Activated CD4-positive, alpha-beta T cell treated with anti-CD3 and anti-CD28 coated beads, Interleukin-2, amount 50 U/mL, for 24 hours (primary cell): ENCODE measurements around the gene AGFG2.
"Not testable (repeated sequence)": the region's sequence is repeated elsewhere in the genome, so short reads cannot be mapped to it uniquely, and the experiment has no call there.

ENCODE experiments used
- DNase-seq, 2 donors: peaks; one replicate each; pipeline ENCODE4 v3.0.0-alpha.2; 2020; ENCODE audit warnings: low read depth in 1 of 2, low spot score in 1 of 2

Gene AGFG2, protein sequence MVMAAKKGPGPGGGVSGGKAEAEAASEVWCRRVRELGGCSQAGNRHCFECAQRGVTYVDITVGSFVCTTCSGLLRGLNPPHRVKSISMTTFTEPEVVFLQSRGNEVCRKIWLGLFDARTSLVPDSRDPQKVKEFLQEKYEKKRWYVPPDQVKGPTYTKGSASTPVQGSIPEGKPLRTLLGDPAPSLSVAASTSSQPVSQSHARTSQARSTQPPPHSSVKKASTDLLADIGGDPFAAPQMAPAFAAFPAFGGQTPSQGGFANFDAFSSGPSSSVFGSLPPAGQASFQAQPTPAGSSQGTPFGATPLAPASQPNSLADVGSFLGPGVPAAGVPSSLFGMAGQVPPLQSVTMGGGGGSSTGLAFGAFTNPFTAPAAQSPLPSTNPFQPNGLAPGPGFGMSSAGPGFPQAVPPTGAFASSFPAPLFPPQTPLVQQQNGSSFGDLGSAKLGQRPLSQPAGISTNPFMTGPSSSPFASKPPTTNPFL

DNA sequence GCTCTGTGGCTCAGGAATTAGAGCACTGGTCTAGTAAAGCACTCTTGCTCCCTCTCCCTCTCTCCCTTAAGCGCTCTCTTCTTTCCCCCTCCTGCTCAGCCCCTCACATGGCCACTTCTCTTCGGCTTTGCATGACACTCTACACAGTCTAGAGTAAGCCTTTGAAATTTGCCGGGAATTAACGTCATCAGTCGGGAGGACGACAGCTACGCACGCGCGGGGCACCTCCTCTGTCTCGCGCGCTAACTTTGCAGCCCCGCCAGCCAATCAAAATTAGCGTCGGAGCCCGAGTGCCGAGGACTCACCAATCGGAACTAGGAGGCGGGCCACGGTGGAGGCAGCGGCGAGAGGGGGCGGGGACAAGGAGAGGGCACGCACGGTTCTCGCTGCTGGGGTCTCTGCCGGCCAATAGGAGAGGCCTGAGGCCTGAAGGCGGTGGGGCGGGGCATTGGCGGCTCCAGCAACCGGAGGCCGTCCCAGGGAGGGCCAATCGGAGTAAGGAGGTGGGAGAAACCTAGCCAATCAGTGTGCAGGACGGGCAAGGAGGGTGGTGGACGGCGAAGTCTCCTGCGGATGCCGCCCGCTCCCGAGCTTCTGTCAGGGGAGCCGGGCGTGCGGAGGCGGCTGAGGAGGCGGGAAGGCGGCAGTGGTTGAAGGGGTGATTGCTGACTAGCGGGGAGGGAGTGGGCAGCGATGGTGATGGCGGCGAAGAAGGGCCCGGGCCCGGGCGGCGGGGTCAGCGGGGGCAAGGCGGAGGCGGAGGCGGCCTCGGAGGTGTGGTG is at the start of gene AGFG2:
Gene AGFG2, plus strand, starts transcription at position 550 of the 782 bp plus-strand sequence. Its CDS starts 144 bp downstream, at position 694.
- DNase-seq = peak; percentile 99 to 100

DNA sequence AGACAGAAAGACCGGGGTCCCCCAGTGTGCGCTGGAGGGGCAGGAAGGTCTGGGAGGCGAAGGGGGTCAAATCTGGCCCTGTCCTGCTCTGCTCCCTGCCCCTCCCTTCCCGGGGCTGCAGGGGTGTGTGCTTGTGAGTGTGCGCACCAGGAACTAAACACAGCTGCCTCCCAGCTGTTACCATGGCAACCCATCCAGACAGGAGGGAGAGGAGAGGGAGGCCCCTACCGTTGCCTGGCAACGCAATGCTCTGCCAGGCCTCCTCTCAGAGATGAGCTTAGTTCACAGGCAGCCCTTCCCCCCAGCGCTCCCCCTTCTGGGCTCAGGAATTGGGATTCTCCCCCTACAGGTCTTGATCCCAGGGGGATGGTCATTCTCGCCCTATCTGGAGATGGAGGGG is 49.2 kb upstream of the AGFG2 start:
- no peak for DNase-seq

DNA sequence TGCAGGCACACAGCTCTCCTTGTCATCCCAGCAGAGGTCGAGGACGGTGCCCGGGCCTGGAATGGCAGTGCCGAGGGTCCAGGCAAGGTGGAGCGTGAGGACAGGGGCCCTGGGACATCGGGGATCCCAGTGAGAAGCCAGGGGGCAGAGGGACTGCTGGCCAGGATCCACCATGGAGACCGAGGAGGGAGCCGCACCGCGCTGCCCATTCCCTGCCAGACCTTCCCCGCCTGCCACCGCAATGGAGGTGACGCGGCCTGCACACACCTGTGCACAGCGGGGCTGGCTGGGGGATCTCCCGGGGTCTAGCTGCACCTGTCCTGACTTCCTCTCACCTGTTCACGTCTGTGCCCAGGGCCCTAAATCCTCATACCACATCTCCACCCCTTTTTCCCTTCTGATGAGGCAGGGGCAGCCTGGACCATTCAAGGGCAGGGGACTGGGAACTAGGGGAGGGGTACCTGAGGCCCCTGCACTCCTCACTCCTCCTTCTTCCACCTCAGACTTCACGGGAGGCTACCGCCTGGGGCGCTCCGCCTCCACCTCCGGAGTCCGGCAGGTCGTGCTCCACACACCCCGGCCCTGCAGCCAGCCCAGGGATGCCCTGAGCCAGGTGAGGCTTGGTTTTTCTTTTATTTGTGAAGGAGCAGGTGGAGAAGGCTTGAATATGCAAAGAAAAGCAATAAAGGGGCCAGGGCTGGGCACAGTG is 48.4 kb upstream of the AGFG2 start:
- no peak for DNase-seq

DNA sequence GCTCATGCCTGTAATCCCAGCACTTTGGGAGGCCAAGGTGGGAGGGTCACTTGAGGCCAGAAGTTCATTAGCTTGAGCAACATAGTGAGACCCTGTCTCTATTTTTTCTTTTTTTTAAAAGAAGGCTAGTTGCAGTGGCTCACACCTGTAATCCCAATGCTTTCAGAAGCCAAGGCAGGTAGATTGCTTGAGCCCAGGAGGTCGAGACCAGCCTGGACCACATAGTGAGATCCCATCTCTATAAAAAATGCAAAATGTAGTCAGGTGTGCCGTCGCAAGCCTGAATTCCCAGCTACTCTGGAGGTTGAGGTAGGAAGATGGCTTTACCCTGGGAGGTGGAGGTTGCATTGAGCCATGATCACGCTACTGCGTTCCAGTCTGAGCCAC is 47.8 kb upstream of the AGFG2 start:
- no peak for DNase-seq

DNA sequence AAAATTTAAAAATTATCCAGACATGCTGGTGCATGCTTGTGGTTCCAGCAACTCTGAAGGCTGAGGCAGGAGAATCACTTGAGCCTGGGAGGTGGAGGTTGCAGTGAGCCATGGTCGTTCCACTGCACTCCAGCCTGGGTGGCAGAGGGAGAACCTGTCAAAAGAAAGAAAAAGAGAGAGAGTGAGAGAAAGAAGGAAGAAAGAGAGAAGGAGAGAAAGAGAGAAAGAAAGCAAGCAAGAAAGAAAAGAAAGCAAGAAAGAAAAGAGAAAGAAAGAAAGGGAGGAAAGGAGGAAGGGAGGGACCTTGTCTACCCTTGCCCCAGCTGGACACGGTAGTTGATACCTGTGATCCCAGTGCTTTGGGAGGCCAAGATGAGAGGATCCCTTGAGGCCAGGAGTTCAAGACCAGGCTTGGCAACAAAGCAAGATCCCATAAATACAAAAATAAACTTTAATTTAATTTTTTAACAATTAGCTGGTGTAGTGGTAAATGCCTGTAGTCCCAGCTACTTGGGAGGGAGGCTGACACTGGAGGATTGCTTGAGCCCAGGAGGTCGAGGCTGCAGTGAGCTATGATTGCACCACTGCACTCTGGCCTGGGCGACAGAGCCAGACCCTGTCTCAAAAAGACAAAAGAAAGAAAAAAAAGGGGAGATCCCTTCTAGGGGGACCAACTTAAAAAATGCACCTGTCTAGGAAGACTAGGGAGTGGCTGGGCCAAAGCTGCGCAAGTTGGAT is 46.1 kb upstream of the AGFG2 start:
- DNase-seq = no peak

DNA sequence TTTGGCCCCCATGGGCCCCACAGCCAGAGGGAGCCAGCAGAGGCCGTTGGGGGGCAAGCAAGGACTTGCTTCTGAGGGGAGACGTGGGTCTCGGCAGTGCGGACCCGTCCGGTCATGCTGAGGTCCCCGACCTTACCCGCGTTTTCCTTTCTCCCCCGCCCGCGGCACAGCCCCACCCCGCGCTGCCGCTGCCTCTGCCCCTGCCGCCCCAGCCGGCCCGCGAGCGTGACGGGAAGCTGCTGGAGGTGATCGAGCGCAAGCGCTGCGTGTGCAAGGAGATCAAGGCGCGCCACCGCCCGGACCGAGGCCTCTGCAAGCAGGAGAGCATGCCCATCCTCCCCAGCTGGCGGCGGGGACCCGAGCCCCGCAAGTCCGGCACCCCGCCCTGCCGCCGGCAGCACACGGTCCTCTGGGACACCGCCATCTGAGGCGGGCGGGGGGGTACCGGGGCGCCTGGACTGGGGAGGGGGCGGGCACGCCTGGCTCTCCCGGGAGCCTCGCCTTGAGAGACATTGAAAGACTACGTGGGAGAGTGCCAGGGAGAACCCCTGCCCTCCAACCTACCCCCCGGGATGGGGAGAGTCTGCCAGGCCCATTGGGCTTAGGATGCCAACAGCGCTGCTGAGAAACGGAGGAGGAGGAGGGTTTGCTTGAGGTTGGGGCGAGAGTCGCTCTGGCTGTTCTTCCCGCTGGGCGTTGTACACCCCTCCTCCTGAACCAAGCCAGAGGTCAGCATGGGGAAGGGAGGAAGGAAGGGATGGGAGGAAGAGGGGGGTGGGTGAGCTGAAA is 45.3 kb upstream of the AGFG2 start:
- DNase-seq = peak in 1 of 2 donors; percentile 41

DNA sequence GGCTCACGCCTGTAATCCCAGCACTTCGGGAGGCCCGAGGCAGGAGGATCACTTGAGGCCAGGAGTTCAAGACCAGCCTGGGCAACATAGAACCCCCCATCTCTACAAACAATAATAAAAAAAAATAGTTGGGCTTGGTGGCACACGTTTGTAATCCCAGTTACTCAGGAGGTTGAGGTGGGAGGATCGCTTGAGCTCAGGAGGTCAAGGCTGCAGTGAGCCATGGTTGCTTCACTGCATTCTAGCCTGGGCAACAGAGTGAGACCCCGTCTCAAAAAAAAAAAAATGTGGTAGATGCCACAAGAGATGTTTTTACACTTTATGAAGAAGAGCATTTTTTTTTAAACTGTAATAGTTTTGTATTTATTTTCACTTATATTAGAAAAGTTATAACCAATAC is 42.5 kb upstream of the AGFG2 start:
- no peak for DNase-seq

DNA sequence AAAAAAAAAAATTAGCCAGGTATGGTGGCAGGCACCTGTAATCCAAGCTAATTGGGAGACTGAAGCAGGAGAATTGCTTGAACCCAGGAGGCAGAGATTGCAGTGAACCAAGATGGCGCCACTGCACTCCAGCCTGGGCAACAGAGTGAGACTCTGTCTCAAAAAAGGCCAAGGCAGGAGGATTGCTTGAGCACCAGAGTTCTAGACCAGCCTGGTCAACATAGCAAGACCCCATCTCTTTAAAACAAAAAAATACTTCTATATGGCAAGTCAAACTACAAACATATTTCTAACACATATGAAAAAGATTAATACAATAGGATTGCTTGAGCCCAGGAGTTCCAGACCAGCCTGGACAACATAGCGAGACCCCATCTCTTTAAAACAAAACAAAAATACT is 38.3 kb upstream of the AGFG2 start:
- not testable (repeated sequence) for DNase-seq

DNA sequence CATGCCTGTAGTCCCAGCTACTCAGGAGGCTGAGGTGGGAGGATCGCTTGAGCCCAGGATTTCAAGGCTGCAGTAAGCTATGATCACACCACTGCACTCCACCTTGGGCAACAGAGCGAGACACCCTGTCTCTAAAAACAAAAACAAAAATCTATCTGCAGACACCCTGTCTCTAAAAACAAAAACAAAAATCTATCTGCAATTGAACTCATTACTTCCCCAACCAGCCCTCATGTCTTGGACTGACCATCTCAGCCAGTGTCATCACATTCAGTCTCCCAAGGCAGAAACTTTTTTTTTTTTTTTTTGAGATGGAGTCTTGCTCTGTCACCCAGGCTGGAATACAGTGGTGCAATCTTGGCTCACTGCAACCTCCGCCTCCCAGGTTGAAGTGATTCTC is 35.0 kb upstream of the AGFG2 start:
- not testable (repeated sequence) for DNase-seq

DNA sequence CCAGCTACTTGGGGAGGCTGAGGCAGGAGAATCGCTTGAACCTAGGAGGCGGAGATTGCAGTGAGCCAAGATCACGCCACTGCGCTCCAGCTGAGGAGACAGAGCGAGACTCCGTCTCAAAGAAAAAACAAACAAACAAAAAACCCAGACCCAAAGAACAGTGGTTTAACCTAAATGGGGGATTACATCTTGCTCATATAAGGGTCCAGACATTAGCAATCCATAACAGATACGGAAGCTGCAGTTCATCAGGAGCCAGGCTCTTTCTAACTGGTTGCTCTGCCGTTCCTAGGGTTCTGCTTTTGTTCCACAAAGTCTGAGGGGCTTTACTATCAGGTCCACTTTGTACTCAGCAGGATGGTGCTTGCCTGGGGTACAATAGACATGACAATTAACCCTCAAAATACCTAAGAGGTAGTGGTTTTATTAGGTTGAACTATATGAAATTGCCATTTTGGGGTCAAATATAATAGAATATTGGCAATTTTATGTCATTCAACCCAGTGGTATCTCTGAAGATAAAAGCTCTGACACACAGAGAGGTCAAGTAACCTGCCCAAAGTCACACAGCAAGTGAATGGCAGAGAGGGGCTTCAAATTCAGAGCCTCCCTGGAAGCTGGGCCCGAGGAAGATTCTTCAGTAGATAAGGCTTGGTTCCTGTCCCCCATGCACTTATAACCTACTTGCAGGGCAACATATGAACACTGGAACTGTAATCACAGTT is 34.0 kb upstream of the AGFG2 start:
- DNase-seq = no peak

DNA sequence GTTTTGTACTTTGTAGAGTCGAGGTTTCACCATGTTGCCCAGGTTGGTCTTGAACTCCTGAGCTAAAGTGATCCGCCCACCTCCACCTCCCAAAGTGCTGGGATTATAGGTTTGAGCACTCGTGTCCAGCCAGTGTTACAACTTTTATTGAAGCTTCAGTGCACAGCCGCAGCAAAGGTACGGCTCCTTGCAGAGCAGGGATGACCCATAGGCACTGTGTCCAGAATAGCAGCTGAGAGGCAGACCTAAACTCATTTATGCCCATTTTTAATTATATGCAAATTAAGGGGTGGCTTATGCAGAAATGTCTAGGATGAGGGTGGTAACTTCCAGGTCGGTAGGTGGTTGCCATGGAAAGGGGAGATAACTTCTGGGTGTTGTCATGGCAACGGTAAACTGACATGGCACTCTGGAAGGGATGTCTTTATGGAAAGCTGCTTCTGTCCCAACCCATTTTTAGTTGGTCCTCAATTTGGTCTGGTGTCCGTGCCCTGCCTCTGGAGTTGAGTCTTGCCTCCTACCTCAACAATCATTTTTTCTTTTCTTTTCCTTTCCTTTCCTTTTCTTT is 32.6 kb upstream of the AGFG2 start:
- no peak for DNase-seq

DNA sequence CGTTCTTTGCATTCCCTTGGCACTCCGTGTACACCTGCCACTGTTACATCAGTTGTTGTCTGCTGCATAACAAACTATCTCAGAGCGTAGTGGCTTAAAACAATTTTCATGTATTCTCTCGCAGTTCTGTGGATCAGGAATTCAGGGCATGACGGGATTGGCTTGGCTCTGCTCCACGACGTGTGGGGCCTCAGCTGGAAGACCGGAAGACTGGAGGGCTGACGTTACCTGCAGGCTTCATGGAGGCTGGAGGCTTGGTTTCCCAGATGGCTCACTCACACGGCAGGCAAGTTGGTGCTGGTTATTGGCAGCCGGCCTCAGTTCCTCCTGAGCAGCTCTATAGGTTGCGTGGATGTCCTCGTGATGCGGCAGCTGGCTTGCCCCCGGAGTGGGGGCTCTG is 29.8 kb upstream of the AGFG2 start:
- no peak for DNase-seq

DNA sequence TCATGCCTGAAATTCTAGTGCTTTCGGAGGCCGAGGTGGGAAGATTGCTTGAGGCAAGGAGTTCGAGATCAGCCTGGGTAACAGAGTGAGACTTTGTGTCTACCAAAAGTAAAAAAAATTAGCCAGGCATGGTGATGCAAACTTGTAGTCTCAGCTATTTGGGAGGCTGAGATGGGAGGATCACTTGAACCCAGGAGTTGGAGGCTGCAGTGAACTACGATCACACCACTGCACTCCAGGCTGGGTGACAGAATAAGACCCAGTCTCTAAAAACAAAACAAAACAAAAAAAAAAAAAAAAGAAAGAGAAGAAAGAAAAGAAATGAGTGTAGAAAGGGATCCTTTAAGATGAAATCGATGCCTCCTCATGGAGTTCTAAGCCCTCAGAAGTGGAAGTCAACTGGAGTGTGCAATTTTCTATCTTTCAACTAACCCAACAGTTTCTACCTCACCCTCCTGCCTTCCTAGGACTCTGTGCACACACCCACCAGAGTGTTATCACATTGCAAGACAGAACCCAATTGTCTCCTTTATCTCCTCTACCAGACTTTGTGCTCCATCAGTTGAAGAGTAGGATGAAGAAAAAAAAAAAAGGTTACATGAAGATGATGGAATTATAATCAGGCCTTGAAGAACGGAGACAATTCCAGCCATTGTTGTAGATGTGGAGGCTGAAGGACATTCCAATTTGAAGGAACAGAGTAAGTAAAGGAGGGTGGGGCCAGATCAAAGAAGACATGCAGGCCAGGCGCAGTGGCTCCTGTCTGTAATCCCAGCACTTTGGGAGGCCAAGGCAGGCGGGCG is 28.4 kb upstream of the AGFG2 start:
- no peak for DNase-seq

DNA sequence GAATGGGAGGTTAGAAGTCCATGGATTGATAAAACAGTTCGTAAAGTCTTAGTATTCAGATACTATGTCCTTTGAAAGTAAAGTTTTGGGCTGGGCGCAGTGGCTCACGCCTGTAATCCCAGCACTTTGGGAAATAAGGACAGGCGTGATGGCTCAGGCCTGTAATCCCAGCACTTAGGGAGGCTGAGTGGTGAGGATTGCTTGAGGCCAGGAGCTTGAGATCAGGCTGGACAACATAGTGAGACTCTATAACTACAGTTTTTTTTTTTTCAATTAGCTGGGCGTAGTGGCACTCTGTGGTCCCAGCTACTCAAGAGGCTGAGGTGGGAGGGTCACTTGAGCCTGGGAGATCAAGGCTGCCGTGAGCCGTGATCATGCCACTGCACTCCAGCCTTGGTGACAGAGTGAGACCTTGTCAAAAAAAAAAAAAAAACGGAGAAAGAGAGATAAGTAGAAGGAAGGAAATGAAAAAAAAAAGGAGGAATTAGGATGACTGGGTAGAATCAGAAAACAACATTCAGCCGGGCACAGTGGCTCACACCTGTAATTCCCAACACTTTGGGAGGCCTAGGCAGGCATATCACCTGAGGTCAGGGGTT is 25.7 kb upstream of the AGFG2 start:
- no peak for DNase-seq

DNA sequence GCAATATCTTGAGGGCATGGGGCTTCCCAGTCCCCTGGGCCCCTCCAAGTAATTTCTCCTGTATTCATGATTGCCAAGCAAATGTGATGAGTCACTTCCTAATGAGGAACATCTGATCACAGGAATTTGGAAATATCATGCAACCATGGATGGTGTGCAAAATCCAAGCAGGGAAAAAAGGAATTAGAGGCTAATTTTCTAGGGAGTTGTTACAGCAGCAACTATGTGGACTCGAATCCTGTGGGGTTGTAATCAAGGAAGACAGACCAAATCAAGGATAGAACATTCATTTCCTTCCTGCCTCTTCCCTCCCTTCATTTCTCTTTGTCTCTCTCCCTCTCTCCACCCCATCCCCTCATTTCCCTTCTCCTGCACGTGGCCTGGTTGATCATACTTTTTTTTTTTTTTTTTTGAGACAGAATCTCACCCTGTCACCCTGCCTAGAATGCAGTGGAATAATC is 23.9 kb upstream of the AGFG2 start:
- DNase-seq = no peak

DNA sequence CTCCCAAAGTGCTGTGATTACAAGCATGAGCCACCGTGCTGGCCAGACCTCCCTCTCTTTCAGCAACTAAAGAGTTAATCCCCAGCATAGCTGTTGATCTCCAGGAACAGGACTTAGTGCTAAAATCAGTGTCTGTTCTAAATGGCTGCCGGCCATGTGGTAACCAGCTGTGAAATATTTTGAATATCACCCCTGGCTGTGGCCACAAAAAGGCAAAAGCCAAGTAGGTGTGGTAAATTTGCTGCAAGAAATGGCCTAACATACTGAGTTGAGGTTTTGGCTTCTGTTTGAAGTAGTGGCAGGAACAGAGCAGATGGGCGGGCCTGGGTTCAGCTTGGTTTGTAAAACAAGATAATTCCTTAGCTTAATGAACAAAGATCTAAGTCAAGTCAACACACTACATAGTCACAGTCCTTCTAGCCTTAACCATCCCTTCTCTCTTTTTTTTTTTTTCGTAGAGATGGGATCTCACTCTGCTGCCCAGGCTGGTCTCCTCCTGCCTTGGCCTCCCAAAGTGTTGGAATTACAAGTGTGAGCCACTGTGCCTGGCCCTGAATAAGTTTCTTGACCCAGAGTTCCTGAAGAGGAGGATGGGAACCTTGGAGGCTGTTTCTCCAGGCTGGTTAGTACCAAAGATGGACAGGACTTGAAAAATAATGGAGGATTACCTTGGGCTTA is 22.7 kb upstream of the AGFG2 start:
- peak in 1 of 2 donors; percentile 12 for DNase-seq

DNA sequence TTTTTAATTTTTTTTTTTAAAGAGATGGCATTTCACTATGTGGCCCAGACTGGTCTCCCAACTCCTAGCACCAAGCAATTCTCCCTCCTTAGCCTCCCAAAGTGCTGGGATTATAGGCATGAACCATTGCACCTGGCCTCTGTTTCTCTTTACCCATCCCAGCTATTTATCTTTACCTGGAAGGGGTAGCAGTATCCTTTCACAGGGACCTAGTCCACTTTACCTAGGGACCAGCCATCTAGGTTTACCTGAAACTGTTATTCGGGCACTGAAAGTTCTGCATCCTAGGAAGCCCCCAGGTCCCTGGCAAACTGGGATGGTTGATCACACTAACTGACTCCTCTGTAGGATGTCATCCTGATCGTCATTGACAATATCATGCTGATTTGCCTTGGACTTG is 21.7 kb upstream of the AGFG2 start:
- no peak for DNase-seq
